Duodenal mucosa (tissue), 2 donors: ENCODE measurements around the gene ZNF777.
"Not testable (repeated sequence)": the region's sequence is repeated elsewhere in the genome, so short reads cannot be mapped to it uniquely, and the experiment has no call there.

Source experiments
- H3K27ac ChIP-seq: one replicate; pipeline ENCODE4 v1.7.0; 2013; ENCODE audit warnings: low read depth, low read length
- H3K27me3 ChIP-seq, 2 donors: one replicate each; pipeline ENCODE4 v1.7.0; 2013; ENCODE audit warnings: low read length in 2 of 2, control low read depth in 1 of 2; ENCODE audit not compliant: insufficient read depth in 2 of 2, control insufficient read depth in 1 of 2
- H3K36me3 ChIP-seq, 2 donors: one replicate each; pipeline ENCODE4 v1.7.0; 2013; ENCODE audit warnings: low read length in 2 of 2, control low read depth in 1 of 2; ENCODE audit not compliant: insufficient read depth in 2 of 2, control insufficient read depth in 1 of 2
- H3K4me1 ChIP-seq, 2 donors: one replicate each; pipeline ENCODE4 v1.7.0; 2013; ENCODE audit warnings: low read length in 2 of 2, control low read depth in 1 of 2; ENCODE audit not compliant: insufficient read depth in 2 of 2, control insufficient read depth in 1 of 2
- H3K4me3 ChIP-seq, 2 donors: one replicate each; pipeline ENCODE4 v1.7.0; 2013; ENCODE audit warnings: low read length in 2 of 2, low read depth in 1 of 2
- H3K9ac ChIP-seq, 2 donors: one replicate each; pipeline ENCODE4 v1.7.0; 2013; ENCODE audit warnings: low read length in 2 of 2, low read depth in 1 of 2
- H3K9me3 ChIP-seq, 2 donors: one replicate each; pipeline ENCODE4 v1.7.0; 2013; ENCODE audit warnings: low read length in 2 of 2, control low read depth in 1 of 2; ENCODE audit not compliant: control insufficient read depth in 1 of 2

Gene ZNF777

GRCh38 chr7:149454750-149455149 lies 6.1 kb downstream of the ZNF777 start:
- Histone ChIP-seq H3K9ac (no peak overlapping the region), H3K9me3 (no peaks in the 10 kb centered on the region), H3K27me3 (no peaks in the 10 kb centered on the region), H3K4me3 (no peak overlapping the region), H3K36me3 (peaks cover 26 to 58% of the 10 kb centered on the region in 2 donors), H3K27ac (no peak overlapping the region), H3K4me1 (peaks cover 4 to 10% of the 10 kb centered on the region in 2 donors)

- Histone ChIP-seq H3K9me3 (no peaks in the 10 kb centered on the region), H3K27me3 (no peaks in the 10 kb centered on the region), H3K9ac (no peak overlapping the region), H3K4me1 (peaks cover under 1 to 8% of the 10 kb centered on the region in 2 donors), H3K4me3 (no peak overlapping the region), H3K27ac (no peak overlapping the region), H3K36me3 (peaks cover 33 to 65% of the 10 kb centered on the region in 2 donors)
Observed at GRCh38 chr7:149454006-149454405, 6.9 kb downstream of the ZNF777 start.

DNA sequence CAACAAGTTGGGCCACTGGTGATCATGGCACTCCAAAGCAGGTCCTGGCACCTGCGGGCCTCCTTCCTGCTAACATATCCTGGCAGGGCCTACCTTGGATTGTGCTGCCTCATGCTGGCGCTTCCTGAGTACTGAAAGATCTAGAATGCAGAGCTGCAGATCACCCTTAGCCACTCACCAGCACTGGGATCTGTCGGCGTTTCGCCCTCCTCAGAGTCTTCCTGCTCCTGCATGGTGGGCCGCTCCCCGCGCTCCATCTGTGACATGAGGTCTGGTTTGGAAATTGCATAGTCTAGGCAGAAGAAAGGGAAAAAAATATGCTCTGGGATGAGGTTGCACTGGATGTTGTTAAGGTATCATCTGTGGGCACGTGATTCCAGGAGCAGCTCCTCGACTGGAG lies 10.0 kb downstream of the ZNF777 start:
- Histone ChIP-seq H3K36me3 (peaks cover 38 to 79% of the 10 kb centered on the region in 2 donors), H3K27me3 (no peaks in the 10 kb centered on the region), H3K4me1 (no peaks in the 10 kb centered on the region), H3K27ac (no peak overlapping the region), H3K9me3 (no peaks in the 10 kb centered on the region), H3K4me3 (no peak overlapping the region), H3K9ac (no peak overlapping the region)

DNA sequence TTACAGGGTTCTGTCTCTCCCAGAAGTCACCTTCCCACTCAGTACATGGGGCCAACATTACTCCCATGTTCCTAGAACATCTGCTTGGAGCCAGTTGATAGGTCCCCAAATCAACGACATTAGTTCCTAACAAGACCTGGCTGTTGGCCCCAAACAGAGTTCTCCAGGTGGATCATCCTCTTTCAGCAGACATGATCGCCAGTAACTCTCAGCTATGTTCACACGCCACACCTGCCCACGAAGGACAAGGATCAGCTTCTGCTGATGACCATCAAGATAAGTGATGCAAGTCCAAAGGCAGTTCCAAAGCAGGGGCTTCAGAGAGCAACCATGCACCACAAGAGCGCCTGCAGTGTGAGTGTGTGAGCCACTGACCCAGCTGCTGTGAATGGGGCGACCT lies 11.0 kb downstream of the ZNF777 start:
- H3K9ac ChIP-seq, result no peak overlapping the region
- no peaks in the 10 kb centered on the region for H3K4me1 ChIP-seq
- H3K4me3 ChIP-seq, result no peak overlapping the region
- no peak overlapping the region for H3K27ac ChIP-seq
- no peaks in the 10 kb centered on the region for H3K9me3 ChIP-seq
- peaks cover 34 to 77% of the 10 kb centered on the region in 2 donors for H3K36me3 ChIP-seq
- H3K27me3 ChIP-seq, result no peaks in the 10 kb centered on the region

DNA sequence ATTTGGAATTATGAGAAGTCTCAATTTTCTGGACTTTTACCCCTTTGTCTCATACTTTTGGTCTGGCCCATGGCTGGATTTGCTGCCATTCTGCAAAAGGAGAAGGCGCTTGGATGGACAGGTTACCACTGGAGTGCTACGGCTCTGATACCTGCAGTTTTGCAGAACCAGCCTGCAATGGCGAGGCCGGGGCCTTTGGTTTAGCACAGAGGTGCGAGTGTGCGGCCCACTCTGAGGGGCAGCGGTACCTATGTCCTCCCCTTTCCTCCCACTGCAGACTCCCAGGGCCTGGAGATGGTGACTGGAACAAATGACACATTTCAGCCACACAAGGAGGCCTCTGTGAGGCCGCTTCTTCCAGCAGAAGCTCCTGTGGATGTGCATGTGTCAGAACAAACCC lies 11.9 kb downstream of the ZNF777 start:
- H3K36me3 ChIP-seq, result peaks cover 30 to 68% of the 10 kb centered on the region in 2 donors
- H3K4me1 ChIP-seq, result no peaks in the 10 kb centered on the region
- H3K27me3 ChIP-seq, result no peaks in the 10 kb centered on the region

GRCh38 chr7:149446026-149446425 lies 14.8 kb downstream of the ZNF777 start:
- H3K9ac ChIP-seq, H3K4me1 ChIP-seq, H3K9me3 ChIP-seq, H3K4me3 ChIP-seq, H3K27ac ChIP-seq, H3K27me3 ChIP-seq: not testable (repeated sequence)
- peaks cover 26 to 51% of the 10 kb centered on the region in 2 donors for H3K36me3 ChIP-seq

More for the DNA sequence above, 11.9 kb downstream of the ZNF777 start:
- Histone ChIP-seq H3K9me3 (no peaks in the 10 kb centered on the region), H3K27ac (no peak overlapping the region), H3K4me3 (no peak overlapping the region), H3K9ac (no peak overlapping the region)

GRCh38 chr7:149444287-149444686 lies 16.6 kb downstream of the ZNF777 start:
- no peak overlapping the region for H3K4me3 ChIP-seq
- no peaks in the 10 kb centered on the region for H3K4me1 ChIP-seq
- H3K9ac ChIP-seq, result no peak overlapping the region
- H3K9me3 ChIP-seq, result no peaks in the 10 kb centered on the region
- peaks cover 11 to 37% of the 10 kb centered on the region in 2 donors for H3K36me3 ChIP-seq
- H3K27me3 ChIP-seq, result no peaks in the 10 kb centered on the region
- no peak overlapping the region for H3K27ac ChIP-seq

GRCh38 chr7:149443523-149443922 lies 17.3 kb downstream of the ZNF777 start:
- Histone ChIP-seq H3K27ac (no peak overlapping the region), H3K27me3 (no peaks in the 10 kb centered on the region), H3K4me1 (no peaks in the 10 kb centered on the region), H3K9me3 (no peaks in the 10 kb centered on the region), H3K4me3 (no peak overlapping the region), H3K36me3 (peaks cover 3 to 30% of the 10 kb centered on the region in 2 donors), H3K9ac (no peak overlapping the region)

DNA sequence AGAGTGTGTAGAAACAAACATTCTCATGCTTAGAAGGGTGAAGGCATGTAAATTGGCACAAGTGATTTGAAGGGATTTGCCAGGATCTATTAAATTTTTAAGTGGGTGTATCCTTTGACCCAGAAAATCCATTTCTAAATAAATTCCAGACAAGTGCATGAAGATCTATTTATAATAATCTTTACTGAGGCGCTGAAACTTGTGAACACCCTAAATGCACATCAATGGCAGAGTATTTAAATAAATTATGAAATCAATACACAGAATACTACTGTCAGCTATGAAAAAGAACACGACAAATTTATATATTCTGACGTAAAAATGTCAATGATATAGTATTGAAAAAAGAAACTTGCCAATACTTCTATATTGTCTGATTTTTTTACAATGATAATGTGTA lies 17.9 kb downstream of the ZNF777 start:
- no peaks in the 10 kb centered on the region for H3K4me1 ChIP-seq
- no peaks in the 10 kb centered on the region for H3K27me3 ChIP-seq
- no peak overlapping the region for H3K4me3 ChIP-seq
- H3K9me3 ChIP-seq, result no peaks in the 10 kb centered on the region
- peaks cover 3 to 29% of the 10 kb centered on the region in 2 donors for H3K36me3 ChIP-seq
- H3K27ac ChIP-seq, result no peak overlapping the region
- H3K9ac ChIP-seq, result no peak overlapping the region

DNA sequence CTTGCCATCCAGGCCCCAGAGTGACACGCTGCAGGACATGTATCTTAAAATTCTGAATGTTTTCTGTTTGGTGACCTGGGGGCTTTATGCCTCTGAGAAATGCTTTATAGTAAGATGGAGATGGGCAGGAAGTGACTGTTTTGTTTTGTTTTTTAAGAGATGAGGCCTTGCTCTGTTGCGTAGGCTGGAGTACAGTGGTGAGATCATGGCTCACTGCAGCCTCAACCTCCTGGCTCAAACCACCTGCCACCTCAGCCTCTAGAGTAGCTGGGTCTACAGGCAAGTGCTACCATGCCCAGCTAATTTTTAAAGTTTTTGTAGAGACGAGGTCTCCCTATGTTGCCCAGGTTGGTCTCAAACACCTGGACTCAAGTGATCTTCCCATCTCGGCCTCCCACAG lies 20.6 kb downstream of the ZNF777 start:
- Histone ChIP-seq H3K27me3 (no peaks in the 10 kb centered on the region), H3K36me3 (peaks cover 9 to 19% of the 10 kb centered on the region in 2 donors), H3K4me1 (no peaks in the 10 kb centered on the region), H3K9ac (no peak overlapping the region), H3K9me3 (no peaks in the 10 kb centered on the region), H3K4me3 (no peak overlapping the region), H3K27ac (no peak overlapping the region)

DNA sequence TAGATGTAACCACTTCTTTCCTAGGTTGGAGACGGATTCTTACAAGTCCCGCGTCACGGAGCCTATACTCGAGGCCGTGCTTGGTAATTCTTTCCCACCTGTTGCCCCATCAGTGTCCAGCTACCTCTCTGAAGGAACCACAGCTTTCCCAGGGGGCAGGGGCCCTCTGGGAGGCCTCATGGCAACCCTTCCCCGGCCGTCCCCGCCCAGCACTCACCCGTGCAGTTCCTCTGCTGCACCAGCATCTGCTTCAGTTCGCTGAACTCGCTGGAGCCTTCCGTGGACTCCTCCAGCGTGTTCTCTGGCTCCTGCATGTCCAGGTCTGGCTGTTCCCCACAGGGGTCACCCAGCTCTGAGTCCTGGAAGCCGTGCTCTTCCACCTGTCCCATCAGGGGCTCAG lies 24.5 kb downstream of the ZNF777 start:
- H3K9ac ChIP-seq, result no peak overlapping the region
- no peak overlapping the region for H3K4me3 ChIP-seq
- H3K9me3 ChIP-seq, result no peaks in the 10 kb centered on the region
- no peak overlapping the region for H3K27ac ChIP-seq
- no peaks in the 10 kb centered on the region for H3K4me1 ChIP-seq
- H3K36me3 ChIP-seq, result peaks cover 16 to 45% of the 10 kb centered on the region in 2 donors
- H3K27me3 ChIP-seq, result no peaks in the 10 kb centered on the region
